Esophagus muscularis mucosa (tissue), 4 donors: ENCODE measurements around the gene HS2ST1. TPM values are rescaled to one million over a fixed set of nuclear protein-coding genes. Genes with fewer than 3 reads are reported as not detected.
A peak's percentile ranks its signal among the peaks of the same experiment; 100 is the strongest.
"Not testable (repeated sequence)": the region's sequence is repeated elsewhere in the genome, so short reads cannot be mapped to it uniquely, and the experiment has no call there.

Experiments used
- DNase-seq: peaks from one replicate; pipeline ENCODE4 v3.0.0-alpha.2; 2017; ENCODE audit errors: extremely low spot score
- H3K27ac ChIP-seq, 4 donors: fragments of 200-600 bp; sonication (generic); replicated peaks in 1 of 4; 1 replicate in 3 of 4; 2 replicates in 1 of 4; pipeline ENCODE4 v1.5.1; 2016 to 2019; ENCODE audit warnings: mild to moderate bottlenecking in 1 of 4
- H3K27me3 ChIP-seq, 4 donors: fragments of 200-600 bp; sonication (generic); one replicate each; pipeline versions ENCODE4 v1.5.1 to v1.6.0; 2016 to 2019
- H3K36me3 ChIP-seq, 4 donors: fragments of 200-600 bp; sonication (generic); one replicate each; pipeline ENCODE4 v1.5.1; 2016 to 2019
- H3K4me1 ChIP-seq, 4 donors: fragments of 200-600 bp; sonication (generic); one replicate each; pipeline ENCODE4 v1.5.1; 2016 to 2019
- H3K4me3 ChIP-seq, 4 donors: fragments of 200-600 bp; sonication (generic); 1 replicate in 2 of 4; 2 replicates in 2 of 4; pipeline ENCODE4 v1.5.1; 2016 to 2019; ENCODE audit warnings: mild to moderate bottlenecking in 4 of 4, moderate library complexity in 1 of 4
- H3K9me3 ChIP-seq, 4 donors: fragments of 200-600 bp; sonication (generic); 1 replicate in 3 of 4; 2 replicates in 1 of 4; pipeline ENCODE4 v1.5.1; 2016 to 2019
- EP300 ChIP-seq: sonication (generic); formaldehyde crosslinking; IDR thresholded peaks from one replicate; pipeline ENCODE4 v1.6.1; 2017; ENCODE audit warnings: antibody characterized with exemption
- POLR2A ChIP-seq: fragments of 450-650 bp; IDR thresholded peaks from one replicate; pipeline ENCODE4 v1.6.1; 2017; ENCODE audit warnings: antibody characterized with exemption, moderate library complexity, mild to moderate bottlenecking, low read depth
- POLR2AphosphoS5 ChIP-seq, 2 donors: sonication (generic); formaldehyde crosslinking; IDR thresholded peaks; one replicate each; pipeline ENCODE4 v1.6.1; 2017; ENCODE audit warnings: antibody characterized with exemption in 2 of 2
- WGBS: methylation state at CpG from one replicate; pipeline ENCODE4 v1.1.5; 2018; 5-methylcytosine and 5-hydroxymethylcytosine counted together
- intact Hi-C: fragments of 100-400 bp; cut with DNase I; formaldehyde crosslinking; loops from one replicate; pipeline ENCODE4 v1.15.1; 2023
- total RNA-seq, 4 donors: library from RNA; depleted of rRNA; stranded (reverse); fragments of >200 nt; gene quantifications; one replicate each; pipeline versions ENCODE4 v1.1.0 to v1.2.1, GENCODE V29; 2016
- TF ChIP-seq, protein P1 (sequence below), 3 experiments: fragments of 200-600 bp in 2 of 3; fragments of 450-650 bp in 1 of 3; sonication (generic) in 2 of 3; IDR thresholded peaks; one replicate each; pipeline ENCODE4 v1.5.1; 2017 to 2019; ENCODE audit warnings: antibody characterized with exemption in 3 of 3, mild to moderate bottlenecking in 2 of 3, moderate library complexity in 1 of 3

HS2ST1 gene
- 10 to 100 TPM in 2 of 4 donors, 1 to 10 TPM in 2; 8.5 to 11.6 (median 9.4) TPM for total RNA-seq

DNA sequence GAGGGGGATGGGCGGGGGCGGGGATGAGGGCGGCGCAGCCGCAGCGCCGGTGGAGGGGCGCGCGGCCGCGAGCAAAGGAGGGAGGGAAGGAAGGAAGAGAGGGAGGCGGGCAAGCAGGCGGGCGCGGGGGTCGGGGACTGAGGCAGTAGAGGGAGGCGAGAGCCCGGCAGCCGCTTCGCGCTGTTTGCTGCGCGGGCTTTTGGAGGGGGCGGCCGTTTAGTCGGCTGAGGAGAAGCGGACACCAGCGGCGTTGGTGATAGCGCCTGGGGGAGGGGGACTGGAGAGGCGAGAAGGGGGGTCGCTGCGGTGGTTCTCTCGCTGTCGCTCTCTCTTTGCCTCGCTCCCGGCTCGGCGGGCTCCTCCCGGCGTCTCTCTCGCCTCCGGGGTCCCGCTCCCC is at the start of gene HS2ST1:
Gene HS2ST1 (plus strand): TSS at position 35 of the 397 bp plus-strand sequence.
- Histone ChIP-seq H3K36me3 (peaks cover 0 to 8% (median 3%) of the 10 kb centered on the region in 4 donors), H3K4me3 (peak within 1 kb of the TSS; percentile 76 to 92 (median 86)), H3K4me1 (peaks cover 16 to 44% (median 37%) of the 10 kb centered on the region in 4 donors), H3K9me3 (no peaks in the 10 kb centered on the region), H3K27ac (peak within 1 kb of the TSS; percentile 86 to 94 (median 89)), H3K27me3 (no peaks in the 10 kb centered on the region)
- WGBS, result 1% methylated on average over 15 of the region's 45 CpGs
- intact Hi-C loops, result loop anchor here (10.0 kb wide), 1 partner anchor 210 kb away; the partner anchor contains the start of gene SH3GLB1
- DNase-seq, result no peak
- TF ChIP-seq, protein P1, sequence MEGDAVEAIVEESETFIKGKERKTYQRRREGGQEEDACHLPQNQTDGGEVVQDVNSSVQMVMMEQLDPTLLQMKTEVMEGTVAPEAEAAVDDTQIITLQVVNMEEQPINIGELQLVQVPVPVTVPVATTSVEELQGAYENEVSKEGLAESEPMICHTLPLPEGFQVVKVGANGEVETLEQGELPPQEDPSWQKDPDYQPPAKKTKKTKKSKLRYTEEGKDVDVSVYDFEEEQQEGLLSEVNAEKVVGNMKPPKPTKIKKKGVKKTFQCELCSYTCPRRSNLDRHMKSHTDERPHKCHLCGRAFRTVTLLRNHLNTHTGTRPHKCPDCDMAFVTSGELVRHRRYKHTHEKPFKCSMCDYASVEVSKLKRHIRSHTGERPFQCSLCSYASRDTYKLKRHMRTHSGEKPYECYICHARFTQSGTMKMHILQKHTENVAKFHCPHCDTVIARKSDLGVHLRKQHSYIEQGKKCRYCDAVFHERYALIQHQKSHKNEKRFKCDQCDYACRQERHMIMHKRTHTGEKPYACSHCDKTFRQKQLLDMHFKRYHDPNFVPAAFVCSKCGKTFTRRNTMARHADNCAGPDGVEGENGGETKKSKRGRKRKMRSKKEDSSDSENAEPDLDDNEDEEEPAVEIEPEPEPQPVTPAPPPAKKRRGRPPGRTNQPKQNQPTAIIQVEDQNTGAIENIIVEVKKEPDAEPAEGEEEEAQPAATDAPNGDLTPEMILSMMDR (IDR thresholded peaks at IDR 0.05), result no peak
- TF ChIP-seq POLR2A (peak; percentile 36), POLR2AphosphoS5 (IDR thresholded peaks at IDR 0.05) (peak in 1 of 2 donors; percentile 65), EP300 (no peak)

DNA sequence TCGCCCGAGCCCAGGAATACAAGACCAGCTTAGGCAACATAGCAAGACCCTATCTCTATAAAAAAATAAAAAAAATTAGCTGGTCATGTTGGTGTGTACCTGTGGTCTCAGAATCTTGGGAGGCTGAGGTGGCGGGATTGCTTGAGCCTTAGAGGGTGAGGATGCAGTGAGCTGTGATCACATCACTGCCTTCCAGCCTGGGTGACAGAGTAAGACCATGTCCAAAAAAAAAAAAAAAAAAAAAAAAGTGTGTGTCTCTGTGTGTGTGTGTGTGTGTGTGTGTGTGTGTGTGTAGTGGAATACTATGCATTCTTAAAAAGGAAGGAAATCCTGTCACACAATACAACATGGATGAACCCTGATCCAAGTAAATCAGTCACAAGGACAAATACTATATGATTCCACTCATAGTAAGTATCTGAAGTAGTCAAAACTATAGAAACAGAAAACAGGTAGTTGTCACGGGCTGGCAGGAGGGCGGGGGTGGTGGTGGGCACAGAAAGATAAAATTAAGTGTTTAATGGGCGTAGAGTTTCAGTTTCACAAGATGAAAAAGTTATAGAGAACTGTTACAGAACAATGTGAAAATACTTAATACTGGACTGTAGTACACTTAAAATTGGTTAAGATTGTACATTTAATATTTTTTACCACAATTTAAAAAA is 48.3 kb upstream of the HS2ST1 start:
- Histone ChIP-seq H3K4me3 (no peak overlapping the region), H3K27ac (no peak overlapping the region), H3K27me3 (no peaks in the 10 kb centered on the region), H3K4me1 (peaks cover 0 to 7% (median 5%) of the 10 kb centered on the region in 4 donors), H3K9me3 (no peaks in the 10 kb centered on the region), H3K36me3 (peaks cover 0 to 6% (median 3%) of the 10 kb centered on the region in 4 donors)
- intact Hi-C loops, result no loop called here
- DNase-seq, result no peak
- 92% methylated on average over 6 of the region's 6 CpGs for WGBS
- TF ChIP-seq EP300, result no peak
- TF ChIP-seq POLR2AphosphoS5 (IDR thresholded peaks at IDR 0.05), result no peak
- no peak for TF ChIP-seq POLR2A
- TF ChIP-seq, protein P1 (IDR thresholded peaks at IDR 0.05), result no peak

DNA sequence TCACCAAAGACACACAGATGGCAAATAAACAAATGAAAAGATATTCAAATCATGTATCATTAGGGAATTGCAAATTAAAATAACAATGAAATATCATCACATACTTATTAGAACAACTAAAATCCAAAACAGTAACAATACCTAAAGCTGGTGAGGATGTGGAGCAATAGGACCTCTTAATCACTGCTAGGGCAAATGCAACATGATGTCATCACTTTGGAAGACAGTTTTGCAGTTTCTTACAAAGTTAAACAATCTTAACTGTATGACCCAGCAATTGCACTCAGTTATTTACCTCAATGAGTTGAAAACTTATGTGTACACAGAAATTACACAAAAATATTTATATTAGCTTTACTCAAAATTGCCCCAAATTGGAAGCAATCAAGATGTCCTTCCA is 47.8 kb upstream of the HS2ST1 start:
- Histone ChIP-seq H3K27me3 (no peaks in the 10 kb centered on the region), H3K4me3 (no peak overlapping the region), H3K4me1 (peaks cover 0 to 7% (median 5%) of the 10 kb centered on the region in 4 donors), H3K9me3 (no peaks in the 10 kb centered on the region), H3K36me3 (peaks cover 0 to 4% (median 2%) of the 10 kb centered on the region in 4 donors), H3K27ac (no peak overlapping the region)
- intact Hi-C loops, result no loop called here
- no peak for TF ChIP-seq EP300
- no peak for TF ChIP-seq POLR2A
- TF ChIP-seq POLR2AphosphoS5 (IDR thresholded peaks at IDR 0.05), result no peak
- TF ChIP-seq, protein P1 (IDR thresholded peaks at IDR 0.05), result no peak
- DNase-seq, result no peak

DNA sequence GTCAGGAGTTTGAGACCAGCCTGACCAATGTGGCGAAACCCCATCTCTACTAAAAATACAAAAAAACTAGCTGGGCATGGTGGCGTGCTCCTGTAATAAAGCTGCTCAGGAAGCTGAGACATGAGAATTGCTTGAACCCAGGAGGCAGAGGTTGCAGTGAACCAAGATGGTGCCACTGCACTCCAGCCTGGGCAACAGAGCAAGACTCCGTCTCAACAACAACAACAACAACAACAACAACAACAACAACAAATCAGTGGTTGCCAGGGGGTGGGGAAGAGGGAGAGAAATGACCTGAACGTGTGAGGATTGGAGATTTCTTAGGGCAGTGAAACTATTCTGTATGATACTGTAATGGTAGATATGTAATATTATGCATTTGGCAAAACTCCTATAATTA is 47.2 kb upstream of the HS2ST1 start:
- intact Hi-C loops, result not testable (repeated sequence)

DNA sequence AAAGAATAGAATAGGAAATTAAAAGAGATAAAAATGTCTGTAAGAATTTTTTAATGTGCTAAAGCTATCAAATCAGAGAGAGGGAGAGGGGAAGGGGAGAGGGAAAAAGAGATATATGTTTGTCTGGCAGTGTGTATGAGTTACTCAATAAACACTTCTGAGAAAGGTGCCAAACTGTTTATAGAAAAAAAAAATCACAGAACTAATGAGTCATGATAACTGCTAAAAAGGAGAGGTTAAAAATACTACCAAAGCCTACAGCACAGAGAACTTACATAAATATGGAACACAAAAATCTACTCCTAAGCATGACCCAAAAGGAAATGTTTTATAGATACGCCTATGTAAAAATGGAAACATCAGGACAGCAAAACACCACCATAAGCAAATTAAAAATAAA is 46.0 kb upstream of the HS2ST1 start:
- Histone ChIP-seq H3K4me3 (no peak overlapping the region), H3K27me3 (no peaks in the 10 kb centered on the region), H3K27ac (no peak overlapping the region), H3K9me3 (no peaks in the 10 kb centered on the region), H3K4me1 (peaks cover 0 to 7% (median 5%) of the 10 kb centered on the region in 4 donors), H3K36me3 (peaks cover 0 to 7% (median 0%) of the 10 kb centered on the region in 4 donors)
- 66% methylated on average over 1 of the region's 1 CpG for whole genome bisulfite sequencing
- no peak for DNase-seq
- no peak for TF ChIP-seq POLR2AphosphoS5 (IDR thresholded peaks at IDR 0.05)
- no peak for TF ChIP-seq EP300
- TF ChIP-seq POLR2A, result no peak
- TF ChIP-seq, protein P1 (IDR thresholded peaks at IDR 0.05), result no peak
- intact Hi-C loops, result no loop called here

More for the DNA sequence above, 47.2 kb upstream of the HS2ST1 start:
- not testable (repeated sequence) for H3K9me3 ChIP-seq, H3K4me3 ChIP-seq, H3K27ac ChIP-seq, H3K27me3 ChIP-seq, H3K4me1 ChIP-seq, DNase-seq, H3K36me3 ChIP-seq
- WGBS, result 94% methylated on average over 4 of the region's 4 CpGs
